K562 (cell line): Measurements from ENCODE around the gene CENPC.

ENCODE experiments used
- EP300 ChIP-seq: IDR thresholded peaks from 2 replicates; pipeline ENCODE4 v1.6.1; 2012; ENCODE audit warnings: low read length, improper control_type of control experiment
- SIN3A ChIP-seq, 2 experiments: fragments of 150-350 bp in 1 of 2; IDR thresholded peaks; 2 replicates each; pipeline ENCODE4 v1.6.1; 2011 to 2016; ENCODE audit warnings: borderline replicate concordance in 2 of 2, low read depth in 2 of 2, low read length in 2 of 2, mild to moderate bottlenecking in 2 of 2, moderate library complexity in 2 of 2; ENCODE audit not compliant: control insufficient read depth in 1 of 2
- TF ChIP-seq, protein P1 (sequence below), 3 experiments: IDR thresholded peaks in 2 of 3; conservative IDR thresholded peaks in 1 of 3; 2 replicates each; pipeline ENCODE4 v1.5.1; 2011 to 2012; ENCODE audit warnings: low read length in 3 of 3, mild to moderate bottlenecking in 3 of 3, control low read depth in 2 of 3, improper control_type of control experiment in 1 of 3, inconsistent platforms in 1 of 3, low read depth in 1 of 3, mixed read lengths in 1 of 3, moderate library complexity in 1 of 3; ENCODE audit not compliant: insufficient read depth in 2 of 3
- TF ChIP-seq, protein P2 (sequence below): sonication (generic); formaldehyde crosslinking; IDR thresholded peaks from 2 replicates; pipeline ENCODE4 v1.8.0; 2022; ENCODE audit warnings: mild to moderate bottlenecking, missing genetic modification reagents
- TF ChIP-seq, protein P3 (sequence below): sonication (generic); formaldehyde crosslinking; IDR thresholded peaks from 2 replicates; pipeline ENCODE4 v1.5.0; 2020; ENCODE audit warnings: missing genetic modification reagents

DNA sequence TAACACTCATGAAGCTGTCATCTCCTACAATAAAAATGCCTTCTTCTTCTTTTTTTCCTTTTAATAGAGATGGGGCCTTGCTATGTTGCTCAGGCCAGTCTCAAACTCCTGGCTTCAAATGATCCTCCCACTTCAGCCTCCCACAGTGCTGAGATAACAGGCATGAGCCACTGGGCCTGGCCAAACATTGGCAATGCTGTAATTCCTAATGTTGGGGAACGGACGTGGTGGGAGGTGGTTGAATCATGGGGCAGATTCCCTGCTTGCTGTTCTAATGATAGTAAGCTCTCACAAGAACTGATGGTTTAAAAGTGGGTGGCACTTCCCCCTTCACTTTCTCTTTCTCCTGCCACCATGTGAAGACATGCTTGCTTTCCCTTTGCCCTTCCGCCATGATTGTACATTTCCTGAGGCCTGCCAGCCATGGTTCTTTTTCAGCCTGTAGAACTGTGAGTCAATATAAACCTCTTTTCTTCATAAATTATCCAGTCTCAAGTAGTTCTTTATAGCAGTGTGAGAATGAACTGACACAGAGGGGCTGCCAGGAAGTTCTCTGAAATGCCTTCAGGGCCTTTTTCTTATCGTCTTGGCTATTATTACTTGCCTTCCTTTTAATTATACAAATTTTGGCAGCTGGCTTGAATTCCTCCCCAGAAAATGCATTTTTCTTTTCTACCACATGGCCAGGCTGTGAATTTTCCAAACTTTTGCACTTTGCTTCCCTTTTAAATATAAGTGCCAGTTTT is 93.0 kb downstream of the CENPC start:
- TF ChIP-seq, protein P1, sequence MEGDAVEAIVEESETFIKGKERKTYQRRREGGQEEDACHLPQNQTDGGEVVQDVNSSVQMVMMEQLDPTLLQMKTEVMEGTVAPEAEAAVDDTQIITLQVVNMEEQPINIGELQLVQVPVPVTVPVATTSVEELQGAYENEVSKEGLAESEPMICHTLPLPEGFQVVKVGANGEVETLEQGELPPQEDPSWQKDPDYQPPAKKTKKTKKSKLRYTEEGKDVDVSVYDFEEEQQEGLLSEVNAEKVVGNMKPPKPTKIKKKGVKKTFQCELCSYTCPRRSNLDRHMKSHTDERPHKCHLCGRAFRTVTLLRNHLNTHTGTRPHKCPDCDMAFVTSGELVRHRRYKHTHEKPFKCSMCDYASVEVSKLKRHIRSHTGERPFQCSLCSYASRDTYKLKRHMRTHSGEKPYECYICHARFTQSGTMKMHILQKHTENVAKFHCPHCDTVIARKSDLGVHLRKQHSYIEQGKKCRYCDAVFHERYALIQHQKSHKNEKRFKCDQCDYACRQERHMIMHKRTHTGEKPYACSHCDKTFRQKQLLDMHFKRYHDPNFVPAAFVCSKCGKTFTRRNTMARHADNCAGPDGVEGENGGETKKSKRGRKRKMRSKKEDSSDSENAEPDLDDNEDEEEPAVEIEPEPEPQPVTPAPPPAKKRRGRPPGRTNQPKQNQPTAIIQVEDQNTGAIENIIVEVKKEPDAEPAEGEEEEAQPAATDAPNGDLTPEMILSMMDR (IDR thresholded peaks at IDR 0.05 in 2 of 3, conservative IDR thresholded peaks at IDR 0.05 in 1 of 3; ENCODE audit: insufficient read depth in 2 of 3, low read depth in 1 of 3, low read length in 3 of 3), result no peak
- TF ChIP-seq, protein P2, sequence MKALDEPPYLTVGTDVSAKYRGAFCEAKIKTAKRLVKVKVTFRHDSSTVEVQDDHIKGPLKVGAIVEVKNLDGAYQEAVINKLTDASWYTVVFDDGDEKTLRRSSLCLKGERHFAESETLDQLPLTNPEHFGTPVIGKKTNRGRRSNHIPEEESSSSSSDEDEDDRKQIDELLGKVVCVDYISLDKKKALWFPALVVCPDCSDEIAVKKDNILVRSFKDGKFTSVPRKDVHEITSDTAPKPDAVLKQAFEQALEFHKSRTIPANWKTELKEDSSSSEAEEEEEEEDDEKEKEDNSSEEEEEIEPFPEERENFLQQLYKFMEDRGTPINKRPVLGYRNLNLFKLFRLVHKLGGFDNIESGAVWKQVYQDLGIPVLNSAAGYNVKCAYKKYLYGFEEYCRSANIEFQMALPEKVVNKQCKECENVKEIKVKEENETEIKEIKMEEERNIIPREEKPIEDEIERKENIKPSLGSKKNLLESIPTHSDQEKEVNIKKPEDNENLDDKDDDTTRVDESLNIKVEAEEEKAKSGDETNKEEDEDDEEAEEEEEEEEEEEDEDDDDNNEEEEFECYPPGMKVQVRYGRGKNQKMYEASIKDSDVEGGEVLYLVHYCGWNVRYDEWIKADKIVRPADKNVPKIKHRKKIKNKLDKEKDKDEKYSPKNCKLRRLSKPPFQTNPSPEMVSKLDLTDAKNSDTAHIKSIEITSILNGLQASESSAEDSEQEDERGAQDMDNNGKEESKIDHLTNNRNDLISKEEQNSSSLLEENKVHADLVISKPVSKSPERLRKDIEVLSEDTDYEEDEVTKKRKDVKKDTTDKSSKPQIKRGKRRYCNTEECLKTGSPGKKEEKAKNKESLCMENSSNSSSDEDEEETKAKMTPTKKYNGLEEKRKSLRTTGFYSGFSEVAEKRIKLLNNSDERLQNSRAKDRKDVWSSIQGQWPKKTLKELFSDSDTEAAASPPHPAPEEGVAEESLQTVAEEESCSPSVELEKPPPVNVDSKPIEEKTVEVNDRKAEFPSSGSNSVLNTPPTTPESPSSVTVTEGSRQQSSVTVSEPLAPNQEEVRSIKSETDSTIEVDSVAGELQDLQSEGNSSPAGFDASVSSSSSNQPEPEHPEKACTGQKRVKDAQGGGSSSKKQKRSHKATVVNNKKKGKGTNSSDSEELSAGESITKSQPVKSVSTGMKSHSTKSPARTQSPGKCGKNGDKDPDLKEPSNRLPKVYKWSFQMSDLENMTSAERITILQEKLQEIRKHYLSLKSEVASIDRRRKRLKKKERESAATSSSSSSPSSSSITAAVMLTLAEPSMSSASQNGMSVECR, result no peak
- TF ChIP-seq EP300 (no peak), SIN3A (IDR thresholded peaks at IDR 0.05; ENCODE audit: borderline replicate concordance in 2 of 2, control insufficient read depth in 1 of 2, low read depth in 2 of 2, low read length in 2 of 2) (no peak)
- TF ChIP-seq, protein P3, sequence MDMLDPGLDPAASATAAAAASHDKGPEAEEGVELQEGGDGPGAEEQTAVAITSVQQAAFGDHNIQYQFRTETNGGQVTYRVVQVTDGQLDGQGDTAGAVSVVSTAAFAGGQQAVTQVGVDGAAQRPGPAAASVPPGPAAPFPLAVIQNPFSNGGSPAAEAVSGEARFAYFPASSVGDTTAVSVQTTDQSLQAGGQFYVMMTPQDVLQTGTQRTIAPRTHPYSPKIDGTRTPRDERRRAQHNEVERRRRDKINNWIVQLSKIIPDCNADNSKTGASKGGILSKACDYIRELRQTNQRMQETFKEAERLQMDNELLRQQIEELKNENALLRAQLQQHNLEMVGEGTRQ, result no peak
